Measurements from ENCODE around the gene TIAL1. TPM values are rescaled to one million over a fixed set of nuclear protein-coding genes. Genes with fewer than 3 reads are reported as not detected.

TIAL1 gene, protein sequence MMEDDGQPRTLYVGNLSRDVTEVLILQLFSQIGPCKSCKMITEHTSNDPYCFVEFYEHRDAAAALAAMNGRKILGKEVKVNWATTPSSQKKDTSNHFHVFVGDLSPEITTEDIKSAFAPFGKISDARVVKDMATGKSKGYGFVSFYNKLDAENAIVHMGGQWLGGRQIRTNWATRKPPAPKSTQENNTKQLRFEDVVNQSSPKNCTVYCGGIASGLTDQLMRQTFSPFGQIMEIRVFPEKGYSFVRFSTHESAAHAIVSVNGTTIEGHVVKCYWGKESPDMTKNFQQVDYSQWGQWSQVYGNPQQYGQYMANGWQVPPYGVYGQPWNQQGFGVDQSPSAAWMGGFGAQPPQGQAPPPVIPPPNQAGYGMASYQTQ
- 48.7 and 60.1 TPM in 2 replicates for total RNA-seq (ENCODE audit: low replicate concordance)

DNA sequence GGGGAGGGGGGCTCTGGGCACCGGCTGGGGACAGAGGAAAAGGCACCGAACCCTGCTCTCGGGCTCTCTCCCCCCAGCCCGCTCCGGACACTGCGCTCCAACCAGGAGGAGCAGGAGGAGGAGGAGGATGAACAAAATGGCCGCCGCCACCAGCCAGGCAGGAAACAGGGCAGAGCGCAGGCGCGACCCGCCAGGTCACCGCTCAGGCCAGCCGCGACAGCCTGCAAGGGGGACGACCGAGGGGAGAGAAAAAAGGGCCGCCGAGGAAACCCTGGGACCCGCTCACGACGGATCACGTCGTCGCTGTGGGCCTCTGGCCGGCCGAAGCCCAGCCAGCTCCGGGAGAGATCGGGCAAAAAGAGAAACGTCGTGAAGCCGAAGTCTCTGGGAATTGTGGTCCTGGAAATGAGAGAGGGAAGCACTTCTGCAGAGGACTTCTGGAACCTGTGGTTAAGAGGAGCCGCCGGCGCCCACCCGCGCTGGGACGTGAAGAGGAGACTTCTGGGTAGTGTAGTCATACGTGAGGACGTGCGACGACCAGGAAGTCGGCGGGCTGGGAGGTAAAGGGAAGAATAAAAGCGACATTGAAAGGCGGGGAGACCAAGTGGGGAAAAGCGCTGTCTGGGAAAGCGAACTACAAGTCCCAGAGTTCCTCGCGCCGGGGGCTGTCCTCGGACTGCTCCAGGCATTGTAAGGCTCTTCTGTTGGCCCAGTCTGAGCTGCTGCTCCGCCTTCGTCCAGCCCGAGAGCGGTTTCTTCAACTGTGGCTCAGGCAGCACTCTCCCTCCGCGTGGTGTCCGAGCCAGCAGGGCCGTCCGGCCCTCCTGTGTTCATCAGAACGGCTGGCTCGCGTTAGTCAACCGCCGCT lies at the start of gene TIAL1:
TIAL1 (minus strand) TSS at position 428 of the 868 bp plus-strand sequence. CDS start 499 bp downstream, outside the sequence.
- TF ChIP-seq, protein P1, sequence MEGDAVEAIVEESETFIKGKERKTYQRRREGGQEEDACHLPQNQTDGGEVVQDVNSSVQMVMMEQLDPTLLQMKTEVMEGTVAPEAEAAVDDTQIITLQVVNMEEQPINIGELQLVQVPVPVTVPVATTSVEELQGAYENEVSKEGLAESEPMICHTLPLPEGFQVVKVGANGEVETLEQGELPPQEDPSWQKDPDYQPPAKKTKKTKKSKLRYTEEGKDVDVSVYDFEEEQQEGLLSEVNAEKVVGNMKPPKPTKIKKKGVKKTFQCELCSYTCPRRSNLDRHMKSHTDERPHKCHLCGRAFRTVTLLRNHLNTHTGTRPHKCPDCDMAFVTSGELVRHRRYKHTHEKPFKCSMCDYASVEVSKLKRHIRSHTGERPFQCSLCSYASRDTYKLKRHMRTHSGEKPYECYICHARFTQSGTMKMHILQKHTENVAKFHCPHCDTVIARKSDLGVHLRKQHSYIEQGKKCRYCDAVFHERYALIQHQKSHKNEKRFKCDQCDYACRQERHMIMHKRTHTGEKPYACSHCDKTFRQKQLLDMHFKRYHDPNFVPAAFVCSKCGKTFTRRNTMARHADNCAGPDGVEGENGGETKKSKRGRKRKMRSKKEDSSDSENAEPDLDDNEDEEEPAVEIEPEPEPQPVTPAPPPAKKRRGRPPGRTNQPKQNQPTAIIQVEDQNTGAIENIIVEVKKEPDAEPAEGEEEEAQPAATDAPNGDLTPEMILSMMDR (IDR thresholded peaks at IDR 0.05; ENCODE audit: insufficient read depth, low read length) = no peak
- peak; percentile 100 for DNase-seq (ENCODE audit: low read depth)
- peak within 1 kb of the TSS; percentile 93 for H3K4me3 ChIP-seq (ENCODE audit: low read depth, low read length)

DNA sequence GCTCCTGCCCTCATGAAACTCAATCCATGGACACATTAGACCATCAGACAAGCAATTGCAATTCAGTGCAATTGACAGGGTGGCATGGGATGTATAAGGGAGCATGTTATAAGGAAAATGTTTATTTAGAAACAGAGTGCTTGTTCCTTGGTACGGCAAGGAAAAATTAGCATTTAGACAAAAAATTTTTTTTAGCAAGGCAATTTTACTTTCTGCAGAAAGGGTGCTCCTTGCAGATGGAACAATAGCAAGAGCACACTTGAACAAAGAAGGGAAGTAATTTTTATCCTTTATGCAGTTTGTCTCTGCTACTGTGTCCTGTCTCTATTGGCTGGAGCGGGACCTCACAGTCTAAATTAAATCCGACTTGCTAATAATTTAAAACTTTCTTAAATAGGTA lies 48.2 kb upstream of the TIAL1 start:
- TF ChIP-seq, protein P1 (IDR thresholded peaks at IDR 0.05; ENCODE audit: insufficient read depth, low read length) = no peak

DNA sequence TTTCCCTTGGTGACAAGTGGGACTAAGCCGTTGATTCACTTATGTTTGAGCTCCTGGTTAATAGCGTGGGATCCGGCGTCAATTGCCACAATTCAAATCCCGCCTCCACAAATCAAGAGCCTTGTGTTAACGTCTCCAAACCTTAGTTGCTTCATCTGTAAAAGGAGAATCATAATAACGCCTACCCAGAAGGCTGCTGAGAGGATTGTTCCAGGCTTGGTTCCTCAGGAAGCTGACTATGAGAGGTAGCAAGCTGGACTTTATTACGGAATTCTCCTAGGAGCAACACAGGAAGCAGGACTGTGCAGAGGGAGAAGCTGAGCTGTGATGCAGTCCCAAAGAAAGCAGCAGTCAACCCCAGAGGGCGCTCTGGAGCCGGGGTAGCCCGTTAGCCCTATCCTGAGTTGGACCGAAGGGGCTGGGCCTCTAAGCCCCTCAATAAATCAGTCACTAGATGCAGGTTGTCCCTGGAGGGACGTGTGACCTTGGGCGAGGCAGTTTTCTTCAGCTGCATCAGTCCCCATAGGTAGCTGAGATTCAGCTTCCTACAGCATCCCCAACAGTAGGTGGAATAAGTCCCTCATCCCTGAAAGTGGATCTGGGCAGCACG lies 47.5 kb upstream of the TIAL1 start:
- DNase-seq (ENCODE audit: low read depth) = no peak
- TF ChIP-seq, protein P1 (IDR thresholded peaks at IDR 0.05; ENCODE audit: insufficient read depth, low read length) = no peak
- H3K4me3 ChIP-seq (ENCODE audit: low read depth, low read length) = no peak overlapping the region

More for the DNA sequence above, 48.2 kb upstream of the TIAL1 start:
- H3K4me3 ChIP-seq (ENCODE audit: low read depth, low read length) = no peak overlapping the region
- DNase-seq (ENCODE audit: low read depth) = no peak

DNA sequence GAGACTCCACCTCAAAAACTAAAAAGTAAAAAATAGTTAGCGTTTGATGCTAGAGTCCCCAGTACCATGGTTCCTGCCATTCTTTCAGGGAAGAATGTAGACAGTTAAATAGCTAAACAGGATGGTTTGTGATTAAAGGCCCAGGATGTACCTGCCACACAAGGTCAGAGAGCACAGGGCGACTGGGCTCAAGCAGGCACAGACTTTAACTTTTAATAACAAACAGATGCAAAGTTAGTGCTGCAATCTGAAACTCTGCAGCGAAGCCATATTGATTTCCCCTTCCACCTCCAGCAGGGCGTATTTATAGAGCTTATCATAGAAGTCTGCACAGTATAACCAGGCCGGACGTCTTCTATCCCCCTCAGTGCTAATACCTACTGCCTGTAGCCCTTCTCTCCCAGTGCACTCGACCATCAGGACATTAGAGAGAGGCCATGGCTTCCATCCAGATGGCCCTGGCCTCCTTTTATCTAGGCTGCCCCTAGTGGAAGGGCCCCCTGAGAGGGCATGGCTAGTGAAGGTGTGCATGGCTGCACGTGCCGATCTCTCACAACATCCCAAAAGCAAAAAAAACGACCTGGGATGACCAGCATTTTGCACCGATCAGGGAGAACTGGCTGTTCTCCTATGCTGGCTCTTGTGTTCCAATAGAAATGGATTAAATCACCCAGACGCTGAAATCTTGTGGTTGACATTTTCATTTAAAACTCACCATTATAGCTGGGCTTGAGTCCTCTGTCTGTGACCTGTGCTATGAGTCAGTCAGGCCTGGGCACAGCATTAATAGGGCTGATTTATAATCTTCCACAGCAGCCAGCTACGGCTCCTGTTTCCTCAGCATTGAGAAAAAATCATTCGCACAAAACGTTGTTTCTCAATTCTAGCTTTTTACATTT lies 46.8 kb upstream of the TIAL1 start:
- no peak overlapping the region for H3K4me3 ChIP-seq (ENCODE audit: low read depth, low read length)
- TF ChIP-seq, protein P1 (IDR thresholded peaks at IDR 0.05; ENCODE audit: insufficient read depth, low read length) = no peak
- no peak for DNase-seq (ENCODE audit: low read depth)

DNA sequence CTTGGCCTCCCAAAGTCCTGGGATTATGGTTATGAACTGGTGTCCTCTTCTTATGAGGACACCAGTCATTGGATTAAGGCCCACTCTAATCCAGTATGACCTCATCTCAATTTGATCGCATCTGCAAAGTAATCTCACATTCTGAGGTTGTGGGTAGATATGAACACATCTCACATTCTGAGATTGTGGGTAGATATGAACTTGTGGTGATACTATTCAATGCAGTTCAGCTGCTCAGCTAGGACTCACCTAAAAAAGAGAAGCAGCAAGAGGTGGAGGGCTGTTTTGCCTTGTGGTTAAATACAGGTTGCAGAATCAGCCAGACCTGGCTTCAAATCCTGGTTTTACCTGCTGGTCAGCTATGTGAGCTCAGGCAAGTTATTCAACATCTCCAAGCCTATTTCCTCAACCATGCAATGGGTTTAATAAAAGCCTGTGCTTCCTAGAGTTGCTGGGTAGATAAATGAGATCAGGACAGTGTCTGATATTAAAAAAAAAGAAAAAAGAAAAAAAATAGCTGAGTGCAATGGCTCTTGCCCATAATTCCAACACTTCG lies 45.9 kb upstream of the TIAL1 start:
- TF ChIP-seq, protein P1 (IDR thresholded peaks at IDR 0.05; ENCODE audit: insufficient read depth, low read length) = no peak
- DNase-seq (ENCODE audit: low read depth) = no peak
- H3K4me3 ChIP-seq (ENCODE audit: low read depth, low read length) = no peak overlapping the region
